GM12878 (cell line): ENCODE results near the gene PDE6A.

ENCODE experiments used
- CTCF ChIP-seq, 3 experiments: IDR thresholded peaks in 2 of 3; conservative IDR thresholded peaks in 1 of 3; 2 replicates each; pipeline ENCODE4 v1.5.1; 2011; ENCODE audit warnings: low read depth in 3 of 3, low read length in 3 of 3, mild to moderate bottlenecking in 3 of 3, control low read depth in 2 of 3, moderate library complexity in 2 of 3, inconsistent platforms in 1 of 3, mixed read lengths in 1 of 3; ENCODE audit not compliant: control insufficient read depth in 2 of 3, insufficient read depth in 1 of 3; ENCODE audit errors: extremely low read depth in 1 of 3
- EP300 ChIP-seq, 2 experiments: fragments of 150-350 bp in 1 of 2; IDR thresholded peaks; 2 replicates each; pipeline ENCODE4 v1.6.1; 2011 to 2012; ENCODE audit warnings: low read depth in 2 of 2, low read length in 2 of 2, borderline replicate concordance in 1 of 2, improper control_type of control experiment in 1 of 2, inconsistent platforms in 1 of 2; ENCODE audit not compliant: control insufficient read depth in 1 of 2
- JUND ChIP-seq: IDR thresholded peaks from 2 replicates; pipeline ENCODE4 v1.6.1; 2012; ENCODE audit warnings: low read depth, mild to moderate bottlenecking, low read length, improper control_type of control experiment, moderate library complexity
- POLR2A ChIP-seq: IDR thresholded peaks from 2 replicates; pipeline ENCODE4 v1.6.1; 2011; ENCODE audit warnings: low read depth, mild to moderate bottlenecking, low read length
- POLR2AphosphoS5 ChIP-seq: IDR thresholded peaks from 2 replicates; pipeline ENCODE4 v1.6.1; 2011; ENCODE audit warnings: mild to moderate bottlenecking, low read length, inconsistent platforms
- TAF1 ChIP-seq: IDR thresholded peaks from 2 replicates; pipeline ENCODE4 v1.6.1; 2011; ENCODE audit warnings: mild to moderate bottlenecking, low read depth, low read length, borderline replicate concordance
- ZBTB11 ChIP-seq: fragments of 450-650 bp; formaldehyde crosslinking; IDR thresholded peaks from 2 replicates; pipeline ENCODE4 v1.5.0; 2022; ENCODE audit warnings: mild to moderate bottlenecking, missing genetic modification characterization
- ZBTB33 ChIP-seq: fragments of 450-650 bp; IDR thresholded peaks from 2 replicates; pipeline ENCODE4 v1.6.1; 2017; ENCODE audit warnings: mild to moderate bottlenecking
- ZNF207 ChIP-seq: fragments of 450-650 bp; IDR thresholded peaks from 2 replicates; pipeline ENCODE4 v1.6.1; 2014; ENCODE audit warnings: antibody characterized with exemption, mild to moderate bottlenecking, borderline replicate concordance
- ZNF24 ChIP-seq: fragments of 450-650 bp; IDR thresholded peaks from 2 replicates; pipeline ENCODE4 v1.6.1; 2017; ENCODE audit warnings: antibody characterized with exemption, mild to moderate bottlenecking

- TF ChIP-seq ZBTB11 (CRISPR knock-in tag), result no peak
- no peak for TF ChIP-seq POLR2A
- no peak for TF ChIP-seq CTCF (IDR thresholded peaks at IDR 0.05 in 2 of 3, conservative IDR thresholded peaks at IDR 0.05 in 1 of 3; ENCODE audit: control insufficient read depth in 2 of 3, extremely low read depth in 1 of 3, insufficient read depth in 1 of 3, low read depth in 3 of 3, low read length in 3 of 3)
- no peak for TF ChIP-seq EP300 (IDR thresholded peaks at IDR 0.05; ENCODE audit: borderline replicate concordance in 1 of 2, control insufficient read depth in 1 of 2, low read depth in 2 of 2, low read length in 2 of 2)
- no peak for TF ChIP-seq ZNF207
- no peak for TF ChIP-seq POLR2AphosphoS5
- no peak for TF ChIP-seq TAF1
- no peak for TF ChIP-seq ZBTB33
- TF ChIP-seq JUND, result no peak
- TF ChIP-seq ZNF24, result no peak
Measured at GRCh38 chr5:149841851-149842793, 102.5 kb downstream of the PDE6A start.
